LNCaP clone FGC (cell line): ENCODE measurements around the gene PRSS56.

ENCODE experiments used
- DNase-seq: peaks from one replicate; pipeline ENCODE4 v3.0.0-alpha.2; 2011; ENCODE audit warnings: low read depth
- H3K4me3 ChIP-seq: 2 replicates; pipeline ENCODE4 v1.5.1; 2011; ENCODE audit warnings: mild to moderate bottlenecking, low read depth, low read length, control low read depth
- TF ChIP-seq, protein P1 (sequence below): IDR thresholded peaks from 2 replicates; pipeline ENCODE4 v1.5.1; 2012; ENCODE audit warnings: mild to moderate bottlenecking; ENCODE audit not compliant: control insufficient read depth, insufficient read depth; ENCODE audit errors: extremely low read depth

PRSS56 gene

DNA sequence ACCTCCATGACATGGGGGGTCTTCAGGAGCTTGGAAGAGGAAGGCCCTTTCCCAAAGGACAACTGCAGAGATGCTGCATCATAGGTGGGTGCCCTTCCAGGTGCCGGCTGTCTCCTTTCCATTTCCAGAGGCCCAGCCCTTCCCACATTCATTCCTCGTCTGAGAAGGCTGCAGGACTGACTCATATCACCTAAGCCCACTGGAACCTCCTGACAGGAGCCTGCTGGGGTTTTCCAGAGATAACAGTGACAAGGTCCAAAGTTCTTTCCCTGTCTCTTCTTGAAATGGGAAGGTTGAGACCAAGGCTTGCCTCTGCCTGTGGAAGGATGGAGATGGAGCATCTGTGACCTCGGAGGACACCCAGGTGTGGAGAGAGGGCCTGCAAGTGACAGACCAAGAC, 3.6 kb upstream of the PRSS56 start:
- no peak for DNase-seq
- TF ChIP-seq, protein P1, sequence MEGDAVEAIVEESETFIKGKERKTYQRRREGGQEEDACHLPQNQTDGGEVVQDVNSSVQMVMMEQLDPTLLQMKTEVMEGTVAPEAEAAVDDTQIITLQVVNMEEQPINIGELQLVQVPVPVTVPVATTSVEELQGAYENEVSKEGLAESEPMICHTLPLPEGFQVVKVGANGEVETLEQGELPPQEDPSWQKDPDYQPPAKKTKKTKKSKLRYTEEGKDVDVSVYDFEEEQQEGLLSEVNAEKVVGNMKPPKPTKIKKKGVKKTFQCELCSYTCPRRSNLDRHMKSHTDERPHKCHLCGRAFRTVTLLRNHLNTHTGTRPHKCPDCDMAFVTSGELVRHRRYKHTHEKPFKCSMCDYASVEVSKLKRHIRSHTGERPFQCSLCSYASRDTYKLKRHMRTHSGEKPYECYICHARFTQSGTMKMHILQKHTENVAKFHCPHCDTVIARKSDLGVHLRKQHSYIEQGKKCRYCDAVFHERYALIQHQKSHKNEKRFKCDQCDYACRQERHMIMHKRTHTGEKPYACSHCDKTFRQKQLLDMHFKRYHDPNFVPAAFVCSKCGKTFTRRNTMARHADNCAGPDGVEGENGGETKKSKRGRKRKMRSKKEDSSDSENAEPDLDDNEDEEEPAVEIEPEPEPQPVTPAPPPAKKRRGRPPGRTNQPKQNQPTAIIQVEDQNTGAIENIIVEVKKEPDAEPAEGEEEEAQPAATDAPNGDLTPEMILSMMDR, result no peak
- H3K4me3 ChIP-seq, result no peak overlapping the region

DNA sequence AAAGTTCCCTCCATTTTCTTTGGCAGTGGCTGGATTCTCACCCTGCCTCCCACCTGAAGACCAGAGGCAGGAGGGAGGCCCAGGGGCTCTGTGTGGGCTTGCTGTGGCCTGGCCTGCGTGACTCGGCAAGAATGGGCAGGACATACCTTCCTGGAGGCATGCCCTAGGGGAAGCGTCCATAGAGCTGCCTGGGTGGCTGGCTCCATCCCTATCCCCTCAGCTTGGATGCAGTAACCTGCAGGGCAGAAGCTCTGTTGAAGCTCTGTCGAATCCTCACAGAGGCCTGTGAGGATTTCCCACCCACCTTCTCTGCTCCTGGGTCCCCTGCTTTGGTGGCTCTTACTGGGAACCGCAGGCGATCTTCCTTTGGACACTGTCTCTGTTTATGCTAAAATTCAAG, 1.3 kb upstream of the PRSS56 start:
- TF ChIP-seq, protein P1, result no peak
- H3K4me3 ChIP-seq, result no peak overlapping the region
- no peak for DNase-seq

DNA sequence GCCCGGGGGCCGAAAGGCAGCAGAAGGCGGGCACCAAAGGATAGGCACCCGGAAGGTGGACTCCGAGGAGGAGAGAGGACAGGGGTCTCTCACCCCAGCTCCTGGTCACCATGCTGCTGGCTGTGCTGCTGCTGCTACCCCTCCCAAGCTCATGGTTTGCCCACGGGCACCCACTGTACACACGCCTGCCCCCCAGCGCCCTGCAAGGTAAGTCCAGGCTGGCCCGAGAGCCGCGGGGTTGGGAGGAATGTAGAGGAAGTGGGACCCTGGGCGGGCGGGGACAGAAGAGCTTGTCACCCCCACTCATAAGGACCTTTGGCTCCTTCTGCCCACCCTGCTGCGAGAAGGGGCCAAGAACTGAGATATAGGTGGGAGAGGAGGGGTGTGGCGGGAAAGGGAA, 301 bp downstream of the PRSS56 start:
- DNase-seq, result no peak
- TF ChIP-seq, protein P1, result no peak
- no peak overlapping the region for H3K4me3 ChIP-seq

DNA sequence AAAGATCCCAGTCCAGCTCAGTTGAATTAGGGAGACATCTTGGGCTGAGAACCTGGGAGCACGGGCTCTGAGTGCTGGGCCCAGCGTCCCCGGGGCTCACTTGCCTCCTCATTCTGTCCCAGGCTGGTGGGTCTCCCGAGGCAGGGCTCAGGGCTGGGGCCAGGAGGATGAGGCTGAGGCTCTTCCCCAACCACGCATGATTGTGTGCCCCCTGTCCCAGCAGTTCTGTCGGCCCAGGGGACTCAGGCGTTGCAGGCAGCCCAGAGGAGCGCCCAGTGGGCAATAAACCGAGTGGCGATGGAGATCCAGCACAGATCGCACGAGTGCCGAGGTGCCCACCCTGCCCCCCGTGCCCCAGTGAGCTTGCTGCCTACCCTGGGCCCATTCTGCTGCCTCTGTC, 910 bp downstream of the PRSS56 start:
- no peak overlapping the region for H3K4me3 ChIP-seq
- DNase-seq, result no peak
- TF ChIP-seq, protein P1, result no peak

DNA sequence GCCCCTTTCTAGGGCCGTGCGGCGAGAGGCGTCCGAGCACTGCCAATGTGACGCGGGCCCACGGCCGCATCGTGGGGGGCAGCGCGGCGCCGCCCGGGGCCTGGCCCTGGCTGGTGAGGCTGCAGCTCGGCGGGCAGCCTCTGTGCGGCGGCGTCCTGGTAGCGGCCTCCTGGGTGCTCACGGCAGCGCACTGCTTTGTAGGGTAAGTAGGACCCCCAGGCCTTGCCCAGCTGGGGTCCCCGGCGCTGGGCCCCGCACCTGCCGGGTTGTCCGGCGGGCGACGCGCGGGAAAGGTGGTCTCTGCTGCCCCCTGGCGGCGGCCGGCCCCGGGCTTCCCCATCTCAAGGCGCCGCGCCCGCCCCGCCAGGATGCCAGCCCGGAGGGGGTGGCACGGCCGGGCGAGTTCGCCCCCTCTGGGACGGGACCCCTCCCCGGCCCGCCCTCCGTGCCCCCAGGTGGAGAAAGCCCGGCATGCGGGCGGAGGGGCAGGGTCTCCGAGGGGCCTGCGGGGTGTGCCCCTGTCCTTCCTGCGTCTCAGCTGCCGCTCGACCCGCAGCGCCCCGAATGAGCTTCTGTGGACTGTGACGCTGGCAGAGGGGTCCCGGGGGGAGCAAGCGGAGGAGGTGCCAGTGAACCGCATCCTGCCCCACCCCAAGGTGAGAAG, 1.9 kb downstream of the PRSS56 start:
- H3K4me3 ChIP-seq, result no peak overlapping the region
- TF ChIP-seq, protein P1, result peak; percentile 73
- DNase-seq, result no peak

DNA sequence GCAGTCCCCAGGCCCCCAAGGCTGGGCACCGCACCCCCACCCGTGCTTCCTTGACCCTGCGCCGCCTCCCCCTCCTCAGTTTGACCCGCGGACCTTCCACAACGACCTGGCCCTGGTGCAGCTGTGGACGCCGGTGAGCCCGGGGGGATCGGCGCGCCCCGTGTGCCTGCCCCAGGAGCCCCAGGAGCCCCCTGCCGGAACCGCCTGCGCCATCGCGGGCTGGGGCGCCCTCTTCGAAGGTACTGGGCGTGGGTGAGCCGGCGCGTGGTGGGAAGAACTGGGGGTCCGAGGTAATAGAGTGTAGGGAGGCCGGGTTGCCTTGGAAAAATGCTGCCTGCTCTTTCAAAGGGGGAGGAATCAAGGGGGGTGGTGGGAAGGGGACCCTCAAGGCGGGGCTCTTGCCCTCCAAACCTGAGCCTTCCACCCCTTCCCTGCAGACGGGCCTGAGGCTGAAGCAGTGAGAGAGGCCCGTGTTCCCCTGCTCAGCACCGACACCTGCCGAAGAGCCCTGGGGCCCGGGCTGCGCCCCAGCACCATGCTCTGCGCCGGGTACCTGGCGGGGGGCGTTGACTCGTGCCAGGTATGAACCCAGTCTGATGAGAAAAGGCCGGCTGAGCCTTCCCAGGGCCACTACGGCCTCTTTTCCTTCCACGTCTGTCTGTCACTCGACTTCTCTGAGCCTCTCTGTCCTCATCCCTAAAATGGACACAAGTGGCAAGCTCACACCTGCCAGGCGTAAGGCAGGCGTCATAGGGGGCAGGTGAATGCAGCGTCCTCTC, 2.6 kb downstream of the PRSS56 start:
- no peak overlapping the region for H3K4me3 ChIP-seq
- TF ChIP-seq, protein P1, result no peak
- DNase-seq, result no peak

DNA sequence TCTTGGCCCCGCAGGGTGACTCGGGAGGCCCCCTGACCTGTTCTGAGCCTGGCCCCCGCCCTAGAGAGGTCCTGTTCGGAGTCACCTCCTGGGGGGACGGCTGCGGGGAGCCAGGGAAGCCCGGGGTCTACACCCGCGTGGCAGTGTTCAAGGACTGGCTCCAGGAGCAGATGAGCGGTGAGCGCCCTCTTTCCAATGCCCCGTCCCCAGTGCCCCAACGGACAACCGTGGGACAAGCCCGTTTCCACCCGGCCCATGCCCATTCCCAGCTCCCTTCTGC, 3.2 kb downstream of the PRSS56 start:
- no peak overlapping the region for H3K4me3 ChIP-seq
- DNase-seq, result no peak
- TF ChIP-seq, protein P1, result no peak
